B cell (primary cell): Measurements from ENCODE around the gene DCAF6.

Experiments used
- EZH2 ChIP-seq: IDR thresholded peaks from 2 replicates; pipeline ENCODE4 v1.6.1; 2012; ENCODE audit warnings: borderline replicate concordance, low read depth, mild to moderate bottlenecking, moderate library complexity, low read length; ENCODE audit not compliant: insufficient read depth, poor library complexity, severe bottlenecking
- TF ChIP-seq, protein P1 (sequence below): fragments of 200-600 bp; IDR thresholded peaks from one replicate; pipeline ENCODE4 v1.8.0; 2022; ENCODE audit warnings: antibody characterized with exemption, mild to moderate bottlenecking

DNA sequence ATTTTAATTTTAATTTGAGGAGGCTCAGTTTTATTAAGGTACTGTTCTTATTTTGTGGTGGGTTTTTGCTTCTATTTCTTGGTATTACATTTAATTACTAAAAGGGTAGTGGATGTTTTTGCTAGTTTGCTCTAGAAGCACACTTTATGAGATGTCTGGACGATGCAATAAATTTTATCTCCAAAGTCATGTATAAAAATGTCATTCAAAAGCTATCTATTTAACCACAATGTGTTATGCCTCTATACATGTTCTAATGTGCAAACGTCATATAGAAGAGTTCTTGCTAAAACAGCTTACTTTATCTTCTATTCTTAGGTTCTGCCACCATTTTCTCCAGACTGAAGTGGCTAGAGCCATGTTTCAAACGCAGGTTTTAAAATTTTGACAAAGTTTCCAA, 13.3 kb downstream of the DCAF6 start:
- TF ChIP-seq, protein P1, sequence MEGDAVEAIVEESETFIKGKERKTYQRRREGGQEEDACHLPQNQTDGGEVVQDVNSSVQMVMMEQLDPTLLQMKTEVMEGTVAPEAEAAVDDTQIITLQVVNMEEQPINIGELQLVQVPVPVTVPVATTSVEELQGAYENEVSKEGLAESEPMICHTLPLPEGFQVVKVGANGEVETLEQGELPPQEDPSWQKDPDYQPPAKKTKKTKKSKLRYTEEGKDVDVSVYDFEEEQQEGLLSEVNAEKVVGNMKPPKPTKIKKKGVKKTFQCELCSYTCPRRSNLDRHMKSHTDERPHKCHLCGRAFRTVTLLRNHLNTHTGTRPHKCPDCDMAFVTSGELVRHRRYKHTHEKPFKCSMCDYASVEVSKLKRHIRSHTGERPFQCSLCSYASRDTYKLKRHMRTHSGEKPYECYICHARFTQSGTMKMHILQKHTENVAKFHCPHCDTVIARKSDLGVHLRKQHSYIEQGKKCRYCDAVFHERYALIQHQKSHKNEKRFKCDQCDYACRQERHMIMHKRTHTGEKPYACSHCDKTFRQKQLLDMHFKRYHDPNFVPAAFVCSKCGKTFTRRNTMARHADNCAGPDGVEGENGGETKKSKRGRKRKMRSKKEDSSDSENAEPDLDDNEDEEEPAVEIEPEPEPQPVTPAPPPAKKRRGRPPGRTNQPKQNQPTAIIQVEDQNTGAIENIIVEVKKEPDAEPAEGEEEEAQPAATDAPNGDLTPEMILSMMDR, result no peak
- TF ChIP-seq EZH2, result no peak
